ENCODE data around the gene FMN2.
"Not testable (repeated sequence)": the region's sequence is repeated elsewhere in the genome, so short reads cannot be mapped to it uniquely, and the experiment has no call there.

FMN2 gene

DNA sequence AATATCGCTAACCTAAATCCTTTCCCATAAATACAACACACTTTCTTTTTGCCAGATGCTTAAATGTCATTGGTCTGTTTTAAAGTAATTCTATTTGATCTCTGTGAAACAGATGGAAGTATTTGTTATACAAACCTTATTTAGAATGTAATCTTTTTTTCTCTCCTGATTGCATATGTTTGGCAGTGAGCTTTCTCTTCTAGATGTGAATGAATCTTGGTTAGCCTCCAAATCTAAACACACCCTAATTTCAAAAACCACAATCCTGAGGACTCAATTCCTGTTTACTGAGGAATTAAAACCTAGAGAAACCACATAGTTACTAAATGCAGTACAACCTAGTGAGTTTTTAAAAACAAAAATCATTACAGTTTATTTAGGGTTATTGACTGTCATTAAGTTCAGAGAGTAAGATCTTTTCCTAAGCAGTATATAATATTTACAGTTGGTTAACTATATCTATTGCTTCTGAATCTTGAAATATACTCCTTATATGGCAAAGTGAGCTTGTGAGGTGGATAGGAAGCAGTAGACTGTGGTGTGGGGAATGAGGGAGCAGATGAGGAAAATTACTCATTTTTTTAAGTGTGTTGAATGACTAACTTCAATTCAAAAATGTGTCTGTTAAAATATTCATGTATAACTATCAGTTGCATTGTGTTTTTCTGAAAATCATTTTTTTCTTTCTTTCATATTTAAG lies 218.7 kb downstream of the FMN2 start:
- DNase-seq (ENCODE audit: low spot score) = no peak

DNA sequence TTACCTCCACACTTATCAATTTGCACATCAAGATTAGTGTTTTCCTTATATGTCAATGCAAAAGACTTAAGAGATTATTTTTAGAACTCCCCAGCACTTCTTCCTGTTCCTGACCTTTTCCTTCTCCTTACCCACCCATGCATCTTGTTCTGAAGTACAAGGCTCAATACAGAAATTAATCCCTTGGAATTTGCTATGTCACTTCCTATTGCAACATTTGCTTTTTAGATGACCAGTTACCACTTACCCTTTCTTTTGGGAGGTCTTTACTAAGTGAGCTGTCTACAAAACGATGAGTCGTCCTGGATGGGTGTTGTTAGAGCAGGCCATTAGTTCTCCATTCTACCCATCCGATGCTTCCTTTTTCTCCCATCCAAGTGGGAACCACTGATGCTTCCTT lies 221.2 kb downstream of the FMN2 start:
- DNase-seq (ENCODE audit: low spot score) = no peak

DNA sequence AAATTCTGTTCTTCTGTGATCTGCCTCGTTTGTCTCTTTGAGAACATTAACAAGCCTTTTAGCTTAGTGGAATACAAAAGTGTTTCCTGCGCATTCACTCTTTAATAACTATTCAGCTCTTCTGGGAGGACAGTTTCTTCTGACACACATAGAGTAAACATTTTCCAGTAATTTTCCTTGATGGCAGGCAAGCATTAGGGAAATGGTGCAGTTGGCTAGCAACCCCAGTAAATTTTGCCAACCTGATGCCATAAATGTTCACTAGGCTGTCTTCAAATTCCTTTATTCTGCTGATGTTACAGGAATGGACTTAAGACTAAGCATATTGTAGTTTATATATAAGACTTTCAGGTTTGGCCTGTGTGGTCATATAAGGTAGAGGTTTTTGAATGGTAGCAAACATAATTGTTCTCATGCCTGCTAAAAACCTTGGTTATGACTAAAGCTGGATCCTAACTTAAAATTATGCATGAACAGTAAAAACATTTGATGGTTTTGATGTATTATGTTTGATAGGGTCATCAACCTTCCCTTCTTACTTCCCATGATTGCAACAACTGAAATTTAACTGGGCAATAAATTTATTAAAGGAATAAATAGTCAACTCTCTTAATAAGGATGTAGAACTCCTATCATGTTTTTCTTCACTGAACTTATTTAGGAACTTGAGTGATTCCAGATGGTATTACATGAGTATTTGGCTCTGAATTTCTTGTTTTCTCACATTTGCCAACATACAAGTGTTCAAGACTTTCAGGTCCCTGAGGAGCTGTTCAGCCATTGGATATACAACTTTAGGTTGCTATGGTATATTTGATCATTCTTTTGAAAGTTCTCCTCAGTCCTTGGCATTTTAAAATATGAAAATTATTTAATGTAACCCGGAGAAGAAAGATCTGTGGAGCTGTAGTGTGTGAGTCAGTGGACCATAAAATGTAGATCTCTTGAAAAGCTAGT lies 223.4 kb downstream of the FMN2 start:
- DNase-seq (ENCODE audit: low spot score) = no peak

DNA sequence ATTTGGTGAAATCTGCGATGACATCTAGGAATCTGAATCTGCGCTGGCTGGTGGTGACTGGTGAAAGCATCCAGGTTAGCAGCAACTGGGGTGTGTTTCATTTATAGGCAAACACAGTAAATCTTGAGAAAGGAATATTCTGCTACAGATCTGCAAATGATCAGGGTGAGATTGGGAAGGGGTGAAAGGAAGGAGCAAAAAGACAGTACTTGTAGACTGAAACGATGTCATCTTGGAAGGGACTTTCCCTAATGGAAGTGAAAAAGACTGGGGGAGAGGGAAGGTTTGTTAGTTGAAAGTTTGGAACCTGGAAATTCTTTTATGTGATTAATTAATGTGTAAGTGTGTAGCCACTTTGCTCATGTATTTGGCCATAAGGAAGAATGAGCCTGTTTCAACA lies 228.3 kb downstream of the FMN2 start:
- DNase-seq (ENCODE audit: low spot score) = no peak

- no peak for DNase-seq (ENCODE audit: low spot score)
Measured at GRCh38 chr1:240320659-240321058, 229.0 kb downstream of the FMN2 start.

GRCh38 chr1:240322943-240323342 lies 231.3 kb downstream of the FMN2 start:
- DNase-seq (ENCODE audit: low spot score) = no peak

- DNase-seq (ENCODE audit: low spot score) = not testable (repeated sequence)
Measured at GRCh38 chr1:240328382-240328781, 236.7 kb downstream of the FMN2 start.

DNA sequence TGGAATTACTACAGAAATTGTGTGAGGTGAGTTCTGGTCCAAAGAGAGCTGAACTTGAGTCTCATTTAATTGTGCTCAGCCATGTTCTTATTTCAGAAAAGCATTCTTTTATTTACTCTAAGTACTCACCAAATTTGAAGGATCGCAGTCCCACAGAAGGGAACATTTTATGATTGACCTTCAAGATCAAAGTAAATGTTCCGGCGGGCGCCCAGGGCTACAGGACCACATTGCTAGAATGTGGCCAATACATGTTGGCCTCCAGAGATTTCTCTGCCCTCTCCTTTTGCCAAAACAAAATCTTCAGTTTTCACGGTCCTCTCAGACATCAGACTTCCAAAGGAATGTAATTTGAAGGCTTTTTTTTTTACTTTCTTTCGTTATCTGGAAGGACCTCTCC lies 237.8 kb downstream of the FMN2 start:
- DNase-seq (ENCODE audit: low spot score) = no peak

GRCh38 chr1:240332672-240333071 lies 241.0 kb downstream of the FMN2 start:
- no peak for DNase-seq (ENCODE audit: low spot score)

DNA sequence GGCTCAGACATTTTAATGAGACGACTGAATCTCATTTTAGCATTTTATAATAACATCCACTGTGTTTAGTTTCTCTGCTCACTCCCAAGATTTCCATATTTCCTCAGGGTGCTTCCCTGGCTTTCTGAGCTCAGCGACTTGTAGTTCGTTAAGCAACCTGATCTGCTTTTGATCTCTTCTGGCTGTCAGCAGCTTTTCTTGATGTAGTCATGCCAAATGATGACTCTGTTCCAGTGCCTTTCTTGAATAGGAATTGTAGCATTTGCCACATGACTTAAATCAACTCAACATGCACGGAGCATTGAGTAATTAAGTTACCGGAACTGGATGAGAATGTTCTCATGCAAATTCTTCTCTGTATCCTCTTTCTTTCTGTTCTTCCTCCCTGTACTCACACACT lies 246.1 kb downstream of the FMN2 start:
- no peak for DNase-seq (ENCODE audit: low spot score)

DNA sequence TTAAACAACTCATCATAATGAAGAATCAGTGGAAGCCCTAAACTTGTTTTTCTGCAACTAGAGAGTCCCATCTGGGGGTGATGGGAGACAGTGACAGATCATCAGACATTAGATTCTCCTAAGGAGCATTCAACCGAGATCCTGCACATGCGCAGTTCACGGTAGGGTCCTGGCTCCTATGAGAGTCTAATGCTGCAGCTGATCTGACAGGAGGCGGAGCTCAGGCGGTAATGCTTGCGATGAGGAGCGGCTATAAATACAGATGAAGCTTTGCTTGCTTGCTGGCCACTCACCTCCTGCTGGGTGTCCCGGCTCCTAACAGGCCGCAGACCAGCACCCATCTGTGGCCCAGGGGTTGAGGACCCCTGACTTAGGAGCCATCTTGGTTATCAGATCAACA lies 247.2 kb downstream of the FMN2 start:
- DNase-seq (ENCODE audit: low spot score) = no peak

GRCh38 chr1:240341365-240342250 lies 249.9 kb downstream of the FMN2 start:
- no peak for DNase-seq (ENCODE audit: low spot score)

- DNase-seq (ENCODE audit: low spot score) = no peak
Measured at GRCh38 chr1:240342251-240342625, 250.6 kb downstream of the FMN2 start.

DNA sequence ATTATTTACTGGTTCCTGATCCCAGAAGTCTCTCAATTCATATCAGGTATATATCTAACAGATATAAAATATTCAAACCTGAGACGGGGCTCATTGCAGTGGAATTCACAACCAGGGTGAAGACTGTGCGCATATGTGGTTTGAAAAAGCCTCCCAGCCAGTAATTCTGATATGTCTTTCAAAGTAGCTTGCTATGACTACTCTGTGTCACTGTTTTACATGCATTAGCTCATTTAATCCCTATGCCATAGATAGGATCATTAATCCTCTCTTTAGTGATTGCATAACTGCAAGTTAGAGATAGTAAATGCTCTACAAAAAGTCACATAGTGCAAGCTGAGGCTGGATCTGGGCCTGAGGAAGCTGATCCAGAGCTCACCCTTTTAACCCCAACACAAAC lies 251.4 kb downstream of the FMN2 start:
- DNase-seq (ENCODE audit: low spot score) = no peak

- DNase-seq (ENCODE audit: low spot score) = no peak
Measured at GRCh38 chr1:240343966-240344365, 252.3 kb downstream of the FMN2 start.

DNA sequence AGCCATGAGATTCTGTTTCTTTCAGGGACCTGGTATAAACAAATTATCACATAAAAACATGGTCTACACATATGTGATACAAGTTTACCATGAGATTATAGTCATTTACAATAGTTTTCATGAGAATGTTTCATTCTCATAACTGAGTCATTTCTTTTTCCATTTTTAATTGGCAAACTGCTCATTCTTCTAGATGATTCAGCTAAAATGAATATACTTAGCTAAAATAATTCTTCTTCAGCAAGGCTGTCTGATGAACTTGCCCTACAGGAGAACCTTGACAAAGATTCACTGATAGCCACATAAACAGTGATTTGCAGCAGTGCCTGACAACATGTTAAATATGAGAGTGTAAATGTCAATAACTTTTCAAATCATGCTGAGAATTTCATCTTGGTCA lies 253.2 kb downstream of the FMN2 start:
- no peak for DNase-seq (ENCODE audit: low spot score)

GRCh38 chr1:240349695-240350094 lies 258.0 kb downstream of the FMN2 start:
- DNase-seq (ENCODE audit: low spot score) = no peak

DNA sequence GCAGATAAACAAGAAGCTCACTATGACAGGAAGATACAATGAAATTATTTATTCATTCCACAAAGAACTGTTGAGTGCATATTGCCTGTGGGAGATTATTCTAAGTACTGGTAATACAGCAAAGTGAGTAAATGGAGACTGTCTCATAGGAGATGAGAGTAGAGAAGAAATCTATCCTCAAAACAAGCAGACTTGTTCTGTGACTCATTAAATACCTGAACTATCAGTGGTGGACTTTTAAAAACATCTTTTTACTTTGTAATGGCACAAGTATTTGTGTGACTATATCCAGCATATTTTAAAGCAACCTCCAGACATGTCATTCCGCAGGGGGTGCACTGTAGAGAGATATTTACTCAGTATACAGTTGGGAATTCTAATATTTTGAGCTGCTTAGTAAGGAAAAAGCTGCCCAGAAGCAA lies 259.2 kb downstream of the FMN2 start:
- no peak for DNase-seq (ENCODE audit: low spot score)

DNA sequence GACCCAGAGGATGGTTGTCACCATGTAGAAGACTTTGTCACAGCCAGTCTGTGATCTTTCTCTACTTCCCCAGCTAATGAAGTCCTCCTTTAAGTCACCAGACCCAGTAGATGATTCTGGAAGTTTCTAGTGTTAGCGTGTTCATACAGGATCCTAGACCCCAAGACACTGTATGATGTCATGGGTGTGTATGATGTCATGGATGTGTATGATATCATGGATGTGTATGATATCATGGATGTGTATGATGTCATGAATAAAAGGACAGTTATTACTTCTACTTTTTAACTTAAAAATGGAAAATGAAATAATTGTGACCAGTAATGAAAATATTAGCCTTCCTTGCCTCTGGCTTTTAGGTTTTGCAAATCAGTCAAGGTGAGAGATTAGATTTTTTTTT lies 260.0 kb downstream of the FMN2 start:
- DNase-seq (ENCODE audit: low spot score) = no peak

DNA sequence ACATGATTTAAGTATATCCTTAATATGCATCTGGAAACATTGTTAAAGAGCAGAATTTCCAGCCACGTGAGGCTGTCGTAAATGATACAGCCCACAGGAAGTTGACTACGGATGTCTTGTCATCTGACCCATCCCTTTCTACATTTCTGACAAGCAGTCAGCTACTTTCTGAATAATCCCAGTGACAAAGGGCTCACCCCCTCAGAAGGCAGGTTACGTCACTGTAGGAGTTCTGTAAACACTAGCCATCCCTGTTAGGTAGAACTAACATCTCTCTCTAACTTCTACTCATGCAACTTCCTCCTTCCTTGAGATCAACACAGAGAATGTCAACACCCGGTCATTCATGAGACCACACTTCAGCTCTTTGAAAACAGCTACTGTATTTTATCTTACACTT lies 261.1 kb downstream of the FMN2 start:
- no peak for DNase-seq (ENCODE audit: low spot score)

DNA sequence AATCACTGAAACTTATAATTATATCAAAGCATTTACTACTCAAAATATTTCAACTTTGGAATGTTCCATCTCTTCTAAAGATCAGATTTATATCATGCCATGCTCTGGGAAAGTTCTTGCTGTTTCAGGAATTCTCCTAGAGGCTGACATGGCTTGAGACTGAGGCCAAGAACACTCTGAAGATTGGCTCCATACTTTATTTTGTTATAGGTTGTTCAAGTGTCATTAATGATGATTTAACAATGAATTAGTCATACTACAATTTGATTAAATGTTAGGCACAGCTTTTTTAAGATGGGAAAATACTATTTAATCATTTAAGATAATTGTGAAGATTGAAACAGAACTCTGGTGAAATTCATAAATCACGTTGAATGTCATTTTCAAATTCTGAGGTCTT lies 264.9 kb downstream of the FMN2 start:
- DNase-seq (ENCODE audit: low spot score) = no peak

GRCh38 chr1:240362046-240362445 lies 270.4 kb downstream of the FMN2 start:
- DNase-seq (ENCODE audit: low spot score) = no peak

All from germinal center (tissue), 1 donor.